ENCODE measurements around the gene GYPB.
"Not testable (repeated sequence)": the region's sequence is repeated elsewhere in the genome, so short reads cannot be mapped to it uniquely, and the experiment has no call there.

The GYPB gene

GRCh38 chr4:144018223-144019000 lies 768 bp downstream of the GYPB start:
- not testable (repeated sequence) for DNase-seq; H3K27ac ChIP-seq (ENCODE audit: low read depth, low read length); H3K4me1 ChIP-seq (ENCODE audit: control insufficient read depth in 1 of 2, insufficient read depth in 2 of 2, low read length in 2 of 2); H3K9me3 ChIP-seq (ENCODE audit: insufficient read depth, low read depth, low read length); H3K18ac ChIP-seq (ENCODE audit: low read length); H2BK120ac ChIP-seq (ENCODE audit: insufficient read depth, low read length, poor library complexity); H2AFZ ChIP-seq (ENCODE audit: insufficient read depth, low read length, poor library complexity); H3K4ac ChIP-seq (ENCODE audit: low read depth, low read length); H3K79me2 ChIP-seq (ENCODE audit: control insufficient read depth, insufficient read depth, low read length, poor library complexity); H2BK5ac ChIP-seq (ENCODE audit: low read depth, low read length, poor library complexity); H3K14ac ChIP-seq (ENCODE audit: low read length); H4K91ac ChIP-seq (ENCODE audit: low read depth, low read length); H4K12ac ChIP-seq (ENCODE audit: low read depth, low read length); H3K27me3 ChIP-seq (ENCODE audit: insufficient read depth, low read length); H2BK12ac ChIP-seq (ENCODE audit: low read length); H3K36me3 ChIP-seq (ENCODE audit: control insufficient read depth in 1 of 2, insufficient read depth in 2 of 2, low read length in 2 of 2); H3K4me3 ChIP-seq (ENCODE audit: low read depth, low read length); H3K4me2 ChIP-seq (ENCODE audit: low read length); H2AK5ac ChIP-seq (ENCODE audit: low read length); H3K23ac ChIP-seq (ENCODE audit: low read length); H3K79me1 ChIP-seq (ENCODE audit: low read length); H3K9ac ChIP-seq (ENCODE audit: low read length); H4K8ac ChIP-seq (ENCODE audit: low read depth, low read length)
- WGBS (ENCODE audit: extremely low coverage, insufficient coverage, insufficient read length), result no CpG with 5 or more reads among the region's 3 CpGs

- H2BK5ac ChIP-seq (ENCODE audit: low read depth, low read length, poor library complexity); H2AFZ ChIP-seq (ENCODE audit: insufficient read depth, low read length, poor library complexity); H3K36me3 ChIP-seq (ENCODE audit: control insufficient read depth in 1 of 2, insufficient read depth in 2 of 2, low read length in 2 of 2): not testable (repeated sequence)
Measured at GRCh38 chr4:144017271-144017670, 1.9 kb downstream of the GYPB start.

DNA sequence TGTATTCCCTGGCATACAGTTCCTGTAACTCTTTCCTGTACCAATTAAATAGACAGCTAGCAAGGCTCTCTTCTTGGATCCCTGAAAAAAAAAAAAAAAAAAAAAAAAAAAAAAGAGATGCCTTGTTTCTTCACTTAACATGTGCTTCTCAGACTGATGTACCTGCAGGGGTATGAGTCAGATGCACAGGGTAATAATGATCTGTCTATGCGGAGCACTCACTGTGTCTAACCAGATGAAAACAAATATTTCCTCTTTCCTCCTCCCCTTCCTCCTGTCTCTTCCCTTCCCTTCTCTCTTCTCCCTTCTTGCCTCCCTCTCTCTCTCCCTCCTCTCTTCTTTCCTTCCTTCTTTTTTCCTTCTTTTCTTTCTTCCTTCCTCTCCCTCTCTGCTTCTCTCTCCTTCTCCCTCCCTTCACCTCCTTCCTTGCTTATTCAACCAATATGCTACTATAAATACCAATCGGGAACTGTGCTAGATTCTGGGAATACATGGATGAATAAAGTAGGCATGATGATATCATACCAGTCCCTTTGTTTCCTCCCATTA lies 3.0 kb downstream of the GYPB start:
- not testable (repeated sequence) for H3K14ac ChIP-seq (ENCODE audit: low read length); H3K4me1 ChIP-seq (ENCODE audit: control insufficient read depth in 1 of 2, insufficient read depth in 2 of 2, low read length in 2 of 2); H3K4me2 ChIP-seq (ENCODE audit: low read length); H2BK120ac ChIP-seq (ENCODE audit: insufficient read depth, low read length, poor library complexity); H3K9ac ChIP-seq (ENCODE audit: low read length); H3K79me1 ChIP-seq (ENCODE audit: low read length); H4K91ac ChIP-seq (ENCODE audit: low read depth, low read length); H3K18ac ChIP-seq (ENCODE audit: low read length); H2BK5ac ChIP-seq (ENCODE audit: low read depth, low read length, poor library complexity); H3K4me3 ChIP-seq (ENCODE audit: low read depth, low read length); H2AFZ ChIP-seq (ENCODE audit: insufficient read depth, low read length, poor library complexity); H4K8ac ChIP-seq (ENCODE audit: low read depth, low read length); DNase-seq; H3K36me3 ChIP-seq (ENCODE audit: control insufficient read depth in 1 of 2, insufficient read depth in 2 of 2, low read length in 2 of 2); H3K27me3 ChIP-seq (ENCODE audit: insufficient read depth, low read length); H3K4ac ChIP-seq (ENCODE audit: low read depth, low read length); H3K79me2 ChIP-seq (ENCODE audit: control insufficient read depth, insufficient read depth, low read length, poor library complexity); H3K23ac ChIP-seq (ENCODE audit: low read length); H3K9me3 ChIP-seq (ENCODE audit: insufficient read depth, low read depth, low read length); H2AK5ac ChIP-seq (ENCODE audit: low read length); H3K27ac ChIP-seq (ENCODE audit: low read depth, low read length); H4K12ac ChIP-seq (ENCODE audit: low read depth, low read length); H2BK12ac ChIP-seq (ENCODE audit: low read length)
- no CpG with 5 or more reads among the region's 2 CpGs for WGBS (ENCODE audit: extremely low coverage, insufficient coverage, insufficient read length)

More at GRCh38 chr4:144017271-144017670, 1.9 kb downstream of the GYPB start:
- H3K14ac ChIP-seq (ENCODE audit: low read length); H2AK5ac ChIP-seq (ENCODE audit: low read length); H3K4me1 ChIP-seq (ENCODE audit: control insufficient read depth in 1 of 2, insufficient read depth in 2 of 2, low read length in 2 of 2); H4K91ac ChIP-seq (ENCODE audit: low read depth, low read length); H3K9me3 ChIP-seq (ENCODE audit: insufficient read depth, low read depth, low read length); H3K79me2 ChIP-seq (ENCODE audit: control insufficient read depth, insufficient read depth, low read length, poor library complexity); H2BK120ac ChIP-seq (ENCODE audit: insufficient read depth, low read length, poor library complexity); H3K9ac ChIP-seq (ENCODE audit: low read length); H3K18ac ChIP-seq (ENCODE audit: low read length); H3K4me2 ChIP-seq (ENCODE audit: low read length); H3K4ac ChIP-seq (ENCODE audit: low read depth, low read length); H3K4me3 ChIP-seq (ENCODE audit: low read depth, low read length); H3K79me1 ChIP-seq (ENCODE audit: low read length); H2BK12ac ChIP-seq (ENCODE audit: low read length); H3K23ac ChIP-seq (ENCODE audit: low read length); H3K27ac ChIP-seq (ENCODE audit: low read depth, low read length); H4K12ac ChIP-seq (ENCODE audit: low read depth, low read length); H4K8ac ChIP-seq (ENCODE audit: low read depth, low read length); DNase-seq; H3K27me3 ChIP-seq (ENCODE audit: insufficient read depth, low read length): not testable (repeated sequence)
- no CpG with 5 or more reads among the region's 4 CpGs for WGBS (ENCODE audit: extremely low coverage, insufficient coverage, insufficient read length)

DNA sequence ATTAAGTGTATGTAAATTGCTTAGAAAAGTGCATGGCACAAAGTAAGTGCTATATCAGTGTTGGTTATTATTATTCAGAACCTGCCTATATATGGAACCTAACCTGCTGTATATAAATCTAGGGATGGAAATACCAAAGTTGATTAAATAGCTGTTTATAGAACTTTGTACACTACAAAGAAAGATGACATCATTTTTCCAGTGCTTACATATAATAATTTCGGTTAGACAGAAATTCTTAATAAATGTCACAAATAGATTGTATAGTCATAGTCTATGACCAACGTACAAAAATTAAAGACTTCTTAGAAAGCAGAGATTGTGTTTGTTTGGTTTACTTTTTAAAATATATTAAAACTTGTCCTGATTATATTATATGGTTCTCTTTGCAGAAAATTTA lies 4.4 kb downstream of the GYPB start:
- Histone ChIP-seq H3K4me1 (ENCODE audit: control insufficient read depth in 1 of 2, insufficient read depth in 2 of 2, low read length in 2 of 2) (no peaks in the 10 kb centered on the region), H3K79me2 (ENCODE audit: control insufficient read depth, insufficient read depth, low read length, poor library complexity) (no peaks in the 10 kb centered on the region), H2BK12ac (ENCODE audit: low read length) (no peak overlapping the region), H4K8ac (ENCODE audit: low read depth, low read length) (no peak overlapping the region), H3K23ac (ENCODE audit: low read length) (no peak overlapping the region), H3K4me3 (ENCODE audit: low read depth, low read length) (no peak overlapping the region), H3K36me3 (ENCODE audit: control insufficient read depth in 1 of 2, insufficient read depth in 2 of 2, low read length in 2 of 2) (no peaks in the 10 kb centered on the region), H3K4ac (ENCODE audit: low read depth, low read length) (no peak overlapping the region), H3K18ac (ENCODE audit: low read length) (no peak overlapping the region), H2BK120ac (ENCODE audit: insufficient read depth, low read length, poor library complexity) (no peak overlapping the region), H2AK5ac (ENCODE audit: low read length) (no peak overlapping the region), H4K91ac (ENCODE audit: low read depth, low read length) (no peak overlapping the region), H3K14ac (ENCODE audit: low read length) (no peak overlapping the region), H2BK5ac (ENCODE audit: low read depth, low read length, poor library complexity) (no peak overlapping the region), H3K9ac (ENCODE audit: low read length) (no peak overlapping the region), H3K27me3 (ENCODE audit: insufficient read depth, low read length) (no peaks in the 10 kb centered on the region), H3K4me2 (ENCODE audit: low read length) (no peak overlapping the region), H3K9me3 (ENCODE audit: insufficient read depth, low read depth, low read length) (no peaks in the 10 kb centered on the region), H3K27ac (ENCODE audit: low read depth, low read length) (no peak overlapping the region), H4K12ac (ENCODE audit: low read depth, low read length) (no peak overlapping the region), H2AFZ (ENCODE audit: insufficient read depth, low read length, poor library complexity) (no peak overlapping the region), H3K79me1 (ENCODE audit: low read length) (no peaks in the 10 kb centered on the region)
- WGBS (ENCODE audit: extremely low coverage, insufficient coverage, insufficient read length), result no CpG with 5 or more reads among the region's 2 CpGs
- no peak for DNase-seq
